Lung (tissue), 12 donors: ENCODE data around the gene IGFBP7. TPM values are rescaled to one million over a fixed set of nuclear protein-coding genes. Genes with fewer than 3 reads are reported as not detected.

Experiments used
- ATAC-seq: fragments of 200-7000 bp; cut with Tn5 transposase; one replicate; pipeline ENCODE4 v1.9.1; 2020; ENCODE audit warnings: moderate number of reproducible peaks; ENCODE audit not compliant: insufficient read depth, low FRiP score
- DNase-seq, 3 donors: peaks; one replicate each; pipeline ENCODE4 v3.0.0-alpha.2; 2013 to 2017
- H3K27ac ChIP-seq, 2 donors: one replicate each; pipeline ENCODE4 v1.5.1; 2013; ENCODE audit warnings: mild to moderate bottlenecking in 2 of 2, moderate library complexity in 2 of 2, control low read depth in 1 of 2, inconsistent platforms in 1 of 2, low read depth in 1 of 2, low read length in 1 of 2
- H3K27me3 ChIP-seq, 3 donors: one replicate each; pipeline ENCODE4 v1.5.1; 2013; ENCODE audit warnings: low read length in 2 of 3; ENCODE audit not compliant: control insufficient read depth in 3 of 3, insufficient read depth in 3 of 3
- H3K36me3 ChIP-seq, 4 donors: one replicate each; pipeline ENCODE4 v1.5.1; 2013; ENCODE audit warnings: low read length in 4 of 4, mild to moderate bottlenecking in 1 of 4, moderate library complexity in 1 of 4; ENCODE audit not compliant: control insufficient read depth in 4 of 4, insufficient read depth in 4 of 4
- H3K4me1 ChIP-seq, 5 donors: one replicate each; pipeline ENCODE4 v1.5.1; 2013; ENCODE audit warnings: low read length in 5 of 5, mild to moderate bottlenecking in 2 of 5, moderate library complexity in 1 of 5; ENCODE audit not compliant: control insufficient read depth in 5 of 5, insufficient read depth in 5 of 5
- H3K4me3 ChIP-seq: one replicate; pipeline ENCODE4 v1.5.1; 2013; ENCODE audit warnings: mild to moderate bottlenecking, control low read depth, moderate library complexity
- H3K9ac ChIP-seq, 2 donors: one replicate each; pipeline ENCODE4 v1.5.1; 2013; ENCODE audit warnings: low read length in 2 of 2, control low read depth in 1 of 2; ENCODE audit not compliant: insufficient read depth in 1 of 2
- H3K9me3 ChIP-seq, 4 donors: one replicate each; pipeline ENCODE4 v1.5.1; 2013; ENCODE audit warnings: low read length in 3 of 4, mild to moderate bottlenecking in 1 of 4, moderate library complexity in 1 of 4; ENCODE audit not compliant: control insufficient read depth in 4 of 4, insufficient read depth in 3 of 4
- WGBS, 2 donors: extraction: QIAGEN DNeasy Blood & Tissue Kit; methylation state at CpG; one replicate each; pipeline ENCODE4 v1.1.7; 2013; 5-methylcytosine and 5-hydroxymethylcytosine counted together
- polyA plus RNA-seq, 2 donors: library from polyadenylated mRNA; stranded (reverse); fragments of 200-250 nt; gene quantifications; one replicate each; pipeline ENCODE4 v1.2.1, GENCODE V29; 2013
- total RNA-seq, 2 donors: library from RNA; depleted of rRNA in 1 of 2; stranded (reverse); fragments of >200 nt in 1 of 2; gene quantifications; one replicate each; pipeline ENCODE4 v1.2.1, GENCODE V29; 2014 to 2021
- TF ChIP-seq, protein P1 (sequence below): IDR thresholded peaks from 2 replicates; pipeline ENCODE4 v1.5.1; 2012; ENCODE audit warnings: mild to moderate bottlenecking; ENCODE audit errors: control extremely low read depth, extremely low read depth
- donor health status: control.
- donor health status: control.
- donor health status: Bipolar disorder and iron deficiency.
- donor health status: healthy.
- donor health status: DM: yes; HTN: yes; CAD: no.

IGFBP7 gene
- total and polyA plus RNA-seq, 4 donors: 212 to 517 (median 399) TPM

DNA sequence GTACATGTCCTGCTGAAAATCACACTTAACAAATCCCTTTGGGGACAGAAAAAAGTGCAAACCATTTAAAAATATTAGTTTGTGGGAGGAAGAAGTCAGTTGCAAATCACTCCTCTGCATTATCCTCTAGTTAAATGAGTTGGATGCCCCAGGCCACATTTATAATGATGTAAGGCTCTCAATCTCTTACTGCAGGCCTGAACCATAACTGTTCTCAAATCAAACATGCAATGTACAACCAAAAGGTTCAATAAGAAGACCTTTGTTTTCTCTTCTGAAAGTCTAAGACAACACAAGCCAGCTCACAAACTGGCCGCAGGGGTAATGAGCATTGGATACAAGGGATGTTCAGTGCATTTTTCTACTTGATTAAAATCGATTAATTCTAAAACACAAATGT lies 39.7 kb downstream of the IGFBP7 start:
- no peaks in the 10 kb centered on the region for H3K9me3 ChIP-seq
- no peak overlapping the region for H3K4me3 ChIP-seq
- no peaks in the 10 kb centered on the region for H3K27me3 ChIP-seq
- no peak overlapping the region for H3K9ac ChIP-seq
- DNase-seq (no peak), ATAC-seq (no peak)
- H3K4me1 ChIP-seq: peaks cover 4 to 20% (median 15%) of the 10 kb centered on the region in 5 donors
- H3K27ac ChIP-seq: no peak overlapping the region
- WGBS, 2 donors: 90 to 96% methylated on average over 2 of the region's 2 CpGs
- TF ChIP-seq, protein P1, sequence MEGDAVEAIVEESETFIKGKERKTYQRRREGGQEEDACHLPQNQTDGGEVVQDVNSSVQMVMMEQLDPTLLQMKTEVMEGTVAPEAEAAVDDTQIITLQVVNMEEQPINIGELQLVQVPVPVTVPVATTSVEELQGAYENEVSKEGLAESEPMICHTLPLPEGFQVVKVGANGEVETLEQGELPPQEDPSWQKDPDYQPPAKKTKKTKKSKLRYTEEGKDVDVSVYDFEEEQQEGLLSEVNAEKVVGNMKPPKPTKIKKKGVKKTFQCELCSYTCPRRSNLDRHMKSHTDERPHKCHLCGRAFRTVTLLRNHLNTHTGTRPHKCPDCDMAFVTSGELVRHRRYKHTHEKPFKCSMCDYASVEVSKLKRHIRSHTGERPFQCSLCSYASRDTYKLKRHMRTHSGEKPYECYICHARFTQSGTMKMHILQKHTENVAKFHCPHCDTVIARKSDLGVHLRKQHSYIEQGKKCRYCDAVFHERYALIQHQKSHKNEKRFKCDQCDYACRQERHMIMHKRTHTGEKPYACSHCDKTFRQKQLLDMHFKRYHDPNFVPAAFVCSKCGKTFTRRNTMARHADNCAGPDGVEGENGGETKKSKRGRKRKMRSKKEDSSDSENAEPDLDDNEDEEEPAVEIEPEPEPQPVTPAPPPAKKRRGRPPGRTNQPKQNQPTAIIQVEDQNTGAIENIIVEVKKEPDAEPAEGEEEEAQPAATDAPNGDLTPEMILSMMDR: no peak
- no peaks in the 10 kb centered on the region for H3K36me3 ChIP-seq

DNA sequence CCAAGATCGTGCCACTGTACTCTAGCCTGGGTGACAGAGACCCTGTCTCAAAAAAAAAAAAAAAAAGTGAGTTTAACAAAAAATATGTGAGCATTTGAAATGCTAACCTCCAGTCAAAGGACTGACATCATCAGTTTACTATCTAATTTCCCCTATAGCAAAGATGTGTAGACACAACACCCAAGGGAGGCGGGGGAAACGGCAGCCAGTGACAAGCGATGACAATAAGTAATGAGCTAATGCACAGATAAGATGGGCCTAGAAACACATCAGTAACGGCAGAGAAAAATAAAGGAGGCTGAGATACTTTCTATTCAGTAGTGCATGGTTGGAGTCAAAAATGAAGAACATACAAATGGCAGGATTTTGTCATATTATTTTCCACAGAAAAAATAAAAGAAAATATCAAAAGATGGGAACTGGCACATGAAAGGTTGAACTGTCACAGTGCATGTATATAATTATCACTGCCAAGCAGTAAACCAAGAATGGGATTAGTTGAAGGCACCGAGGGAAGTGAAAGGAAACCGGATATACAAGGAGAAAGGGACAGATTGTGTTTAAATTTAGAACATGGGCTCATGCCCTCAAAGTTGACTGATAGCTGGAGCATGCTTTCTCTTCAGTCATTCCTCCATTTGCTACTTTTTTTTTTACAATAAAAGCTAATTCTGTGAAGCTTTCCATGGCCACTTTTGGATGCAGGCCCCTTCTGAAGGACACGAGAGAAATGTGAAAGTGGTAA lies 41.8 kb downstream of the IGFBP7 start:
- no peak overlapping the region for H3K9ac ChIP-seq
- H3K4me1 ChIP-seq: peaks cover 15 to 40% (median 21%) of the 10 kb centered on the region in 5 donors
- H3K4me3 ChIP-seq: no peak overlapping the region
- TF ChIP-seq, protein P1: no peak
- no peak for DNase-seq
- H3K36me3 ChIP-seq: no peaks in the 10 kb centered on the region
- no peak for ATAC-seq
- H3K9me3 ChIP-seq: no peaks in the 10 kb centered on the region
- peak overlapping the region in 1 of 2 donors; percentile 86 for H3K27ac ChIP-seq
- WGBS, 2 donors: 69 to 74% methylated on average over 8 of the region's 8 CpGs
- no peaks in the 10 kb centered on the region for H3K27me3 ChIP-seq

DNA sequence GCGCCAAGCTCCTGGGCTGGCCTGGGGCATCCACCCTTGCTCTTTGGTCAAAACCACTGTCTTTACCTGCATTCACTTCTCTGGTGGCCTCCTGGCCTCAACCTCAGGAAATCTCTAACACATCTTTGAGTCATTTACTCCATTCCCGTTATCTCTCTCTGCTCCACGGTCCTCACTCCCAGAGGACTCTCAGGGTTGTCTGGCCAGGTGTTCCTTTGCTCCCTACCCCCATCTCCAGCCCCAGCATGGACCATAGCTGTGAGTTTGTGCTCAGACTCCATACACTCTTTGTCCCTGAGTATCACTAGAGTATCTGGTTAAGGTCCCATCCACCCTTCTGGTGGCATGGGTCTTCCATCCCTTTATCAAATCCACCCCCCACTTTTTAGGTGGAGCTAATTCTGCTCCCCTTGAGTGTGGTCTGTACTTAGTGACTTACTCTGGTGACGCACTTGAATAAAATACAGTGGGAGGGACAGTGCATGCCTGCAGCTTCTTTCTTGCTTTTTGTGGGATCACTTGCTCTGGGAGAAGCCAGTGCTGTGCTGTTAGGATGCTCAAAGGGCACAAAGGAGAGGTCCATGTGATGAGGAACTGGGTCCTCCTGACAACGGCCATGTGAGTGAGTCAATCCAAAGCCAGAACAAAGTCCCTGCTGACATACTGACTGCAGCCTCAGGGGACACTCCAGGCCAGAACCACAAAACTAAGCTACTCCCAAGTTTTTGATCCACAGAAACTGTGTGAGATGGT lies 44.3 kb downstream of the IGFBP7 start:
- H3K4me3 ChIP-seq: no peak overlapping the region
- WGBS, 2 donors: 86 to 87% methylated on average over 5 of the region's 5 CpGs
- TF ChIP-seq, protein P1: no peak

More for the DNA sequence above, 44.3 kb downstream of the IGFBP7 start:
- no peaks in the 10 kb centered on the region for H3K36me3 ChIP-seq
- no peak overlapping the region for H3K9ac ChIP-seq
- no peaks in the 10 kb centered on the region for H3K9me3 ChIP-seq
- peak overlapping the region; percentile 34 to 60 for H3K27ac ChIP-seq
- DNase-seq (no peak), ATAC-seq (no peak)
- peaks cover 12 to 47% (median 24%) of the 10 kb centered on the region in 5 donors for H3K4me1 ChIP-seq
- no peaks in the 10 kb centered on the region for H3K27me3 ChIP-seq
